Cardiac muscle cell (in vitro differentiated cells and primary cell): ENCODE results near the gene NRK. TPM values are rescaled to one million over a fixed set of nuclear protein-coding genes. Genes with fewer than 3 reads are reported as not detected.

ENCODE experiments used
- DNase-seq, 2 donors: peaks; one replicate each; pipeline versions ENCODE4 v3.0.0 to v3.0.0-alpha.2; 2010 to 2017; ENCODE audit warnings: low read depth in 1 of 2, low spot score in 1 of 2
- H3K27ac ChIP-seq: fragments of 200-600 bp; sonication (generic); 2 replicates; pipeline ENCODE4 v1.5.1; 2016
- H3K27me3 ChIP-seq: fragments of 200-600 bp; sonication (generic); 2 replicates; pipeline ENCODE4 v1.6.0; 2016; ENCODE audit warnings: control low read depth
- H3K36me3 ChIP-seq: fragments of 200-600 bp; sonication (generic); 2 replicates; pipeline ENCODE4 v1.5.1; 2016; ENCODE audit warnings: control low read depth
- H3K4me1 ChIP-seq: fragments of 200-600 bp; sonication (generic); 2 replicates; pipeline ENCODE4 v1.8.1; 2017; ENCODE audit warnings: low read depth, mild to moderate bottlenecking, mixed run types
- H3K4me3 ChIP-seq: fragments of 200-600 bp; sonication (generic); 2 replicates; pipeline ENCODE4 v1.5.1; 2016; ENCODE audit warnings: mild to moderate bottlenecking
- H3K9me3 ChIP-seq: fragments of 200-600 bp; sonication (generic); 2 replicates; pipeline ENCODE4 v1.5.1; 2017; ENCODE audit warnings: low read depth, mild to moderate bottlenecking, control low read depth
- CTCF ChIP-seq: IDR thresholded peaks from 2 replicates; pipeline ENCODE4 v1.5.1; 2012; ENCODE audit warnings: low read depth, mild to moderate bottlenecking, low read length
- polyA plus RNA-seq: library from polyadenylated mRNA; unstranded; fragments of >200 nt; fragmentation: Nextera tagmentation; extraction: Ambion mirVana; gene quantifications from 2 replicates; pipeline ENCODE4 v1.2.1, GENCODE V29; 2016
- total RNA-seq: library from RNA; depleted of rRNA; stranded (reverse); fragments of >200 nt; gene quantifications from 2 replicates; pipeline ENCODE4 v1.2.3, GENCODE V29; 2016

Gene NRK
- total and polyA plus RNA-seq, 2 experiments from 2014 or later = 0.10 to 0.12 TPM

- Histone ChIP-seq H3K9me3 (no peaks in the 10 kb centered on the region), H3K27ac (no peak overlapping the region), H3K4me1 (no peaks in the 10 kb centered on the region), H3K36me3 (no peaks in the 10 kb centered on the region), H3K27me3 (no peaks in the 10 kb centered on the region), H3K4me3 (no peak overlapping the region)
- DNase-seq = no peak
- TF ChIP-seq CTCF = no peak
Measured at GRCh38 chrX:106005684-106006083, 183.3 kb downstream of the NRK start.

DNA sequence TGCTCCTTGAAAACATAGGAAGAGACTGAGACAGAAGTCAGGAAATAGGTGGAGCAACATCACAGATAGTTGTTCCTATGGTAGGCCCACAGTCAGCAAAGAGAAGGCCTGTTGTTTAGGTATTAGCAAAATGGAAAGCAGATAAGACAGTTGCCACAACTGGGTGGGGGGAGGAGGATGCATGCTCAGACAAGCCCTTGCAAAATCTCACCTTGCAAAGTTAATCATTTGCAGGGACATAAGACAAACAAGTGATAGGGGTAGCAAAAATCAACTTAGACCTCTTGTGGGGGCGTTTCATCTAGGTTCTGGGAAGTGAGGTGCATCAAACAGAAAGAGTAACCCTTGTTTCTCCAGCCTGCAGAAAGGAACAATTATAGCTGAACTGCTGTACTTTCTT is 185.5 kb downstream of the NRK start:
- Histone ChIP-seq H3K4me1 (no peaks in the 10 kb centered on the region), H3K36me3 (no peaks in the 10 kb centered on the region), H3K4me3 (no peak overlapping the region), H3K9me3 (no peaks in the 10 kb centered on the region), H3K27me3 (no peaks in the 10 kb centered on the region), H3K27ac (no peak overlapping the region)
- no peak for DNase-seq
- no peak for TF ChIP-seq CTCF

Other genes with a start within 250 kb of the NRK start
- gene SERPINA7, start 216.2 kb downstream of the NRK start, total RNA-seq = not detected in 2 replicates
- gene SERPINA7, start 216.2 kb downstream of the NRK start, polyA plus RNA-seq = not detected in 2 replicates